ENCODE measurements around the gene NARF. TPM values are rescaled to one million over a fixed set of nuclear protein-coding genes. Genes with fewer than 3 reads are reported as not detected.
"Not testable (repeated sequence)": the region's sequence is repeated elsewhere in the genome, so short reads cannot be mapped to it uniquely, and the experiment has no call there.

The NARF gene
- total RNA-seq, 4 donors from 2014 or later = 47.5 to 69.7 (median 48.7) TPM

DNA sequence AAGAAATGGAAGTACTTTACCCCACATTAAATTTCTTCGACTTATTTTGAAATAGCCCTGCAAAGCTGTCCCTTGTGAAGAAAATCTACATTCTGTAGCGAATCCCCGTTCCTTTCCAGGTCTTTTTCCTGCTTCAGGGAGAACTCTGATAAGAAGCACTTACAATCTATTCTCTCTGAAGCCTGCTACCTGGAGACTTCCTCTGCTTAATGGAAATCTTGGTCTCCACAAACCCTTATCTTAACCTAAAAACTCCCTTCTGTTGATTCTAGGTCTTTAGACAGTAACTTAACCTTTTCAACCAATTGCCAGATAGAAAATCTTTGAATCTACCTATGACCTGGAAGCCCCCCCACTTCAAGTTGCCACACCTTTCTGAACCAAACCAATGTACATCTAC lies 6.4 kb upstream of the NARF start:
- no peak overlapping the region for H3K27ac ChIP-seq
- 97 to 98% methylated on average over 3 of the region's 3 CpGs for WGBS, 2 donors
- intact Hi-C loops (cut with DNase I) = no loop called here
- TF ChIP-seq, protein P1, sequence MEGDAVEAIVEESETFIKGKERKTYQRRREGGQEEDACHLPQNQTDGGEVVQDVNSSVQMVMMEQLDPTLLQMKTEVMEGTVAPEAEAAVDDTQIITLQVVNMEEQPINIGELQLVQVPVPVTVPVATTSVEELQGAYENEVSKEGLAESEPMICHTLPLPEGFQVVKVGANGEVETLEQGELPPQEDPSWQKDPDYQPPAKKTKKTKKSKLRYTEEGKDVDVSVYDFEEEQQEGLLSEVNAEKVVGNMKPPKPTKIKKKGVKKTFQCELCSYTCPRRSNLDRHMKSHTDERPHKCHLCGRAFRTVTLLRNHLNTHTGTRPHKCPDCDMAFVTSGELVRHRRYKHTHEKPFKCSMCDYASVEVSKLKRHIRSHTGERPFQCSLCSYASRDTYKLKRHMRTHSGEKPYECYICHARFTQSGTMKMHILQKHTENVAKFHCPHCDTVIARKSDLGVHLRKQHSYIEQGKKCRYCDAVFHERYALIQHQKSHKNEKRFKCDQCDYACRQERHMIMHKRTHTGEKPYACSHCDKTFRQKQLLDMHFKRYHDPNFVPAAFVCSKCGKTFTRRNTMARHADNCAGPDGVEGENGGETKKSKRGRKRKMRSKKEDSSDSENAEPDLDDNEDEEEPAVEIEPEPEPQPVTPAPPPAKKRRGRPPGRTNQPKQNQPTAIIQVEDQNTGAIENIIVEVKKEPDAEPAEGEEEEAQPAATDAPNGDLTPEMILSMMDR (IDR thresholded peaks at IDR 0.05) = no peak
- no peak for TF ChIP-seq POLR2A (IDR thresholded peaks at IDR 0.05)
- no peaks in the 10 kb centered on the region for H3K27me3 ChIP-seq
- no peaks in the 10 kb centered on the region for H3K36me3 ChIP-seq
- H3K4me1 ChIP-seq = peaks cover 17 to 41% of the 10 kb centered on the region in 2 donors
- no peak for DNase-seq
- no peak overlapping the region for H3K4me3 ChIP-seq (replicated peaks in 1 of 3)
- no peaks in the 10 kb centered on the region for H3K9me3 ChIP-seq

DNA sequence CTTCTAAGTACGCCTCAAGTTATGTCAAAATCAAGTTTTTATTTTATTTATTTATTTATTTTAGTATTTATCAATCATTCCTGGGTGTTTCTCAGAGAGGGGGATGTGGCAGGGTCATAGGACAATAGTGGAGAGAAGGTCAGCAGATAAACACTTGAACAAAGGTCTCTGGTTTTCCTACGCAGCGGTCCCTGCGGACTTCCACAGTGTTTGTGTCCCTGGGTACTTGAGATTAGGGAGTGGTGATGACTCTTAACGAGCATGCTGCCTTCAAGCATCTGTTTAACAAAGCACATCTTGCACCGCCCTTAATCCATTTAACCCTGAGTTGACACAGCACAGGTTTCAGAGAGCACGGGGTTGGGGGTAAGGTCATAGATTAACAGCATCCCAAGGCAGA lies 5.4 kb upstream of the NARF start:
- intact Hi-C loops (cut with DNase I); H3K36me3 ChIP-seq; H3K9me3 ChIP-seq; DNase-seq; H3K4me3 ChIP-seq (replicated peaks in 1 of 3); H3K27me3 ChIP-seq: not testable (repeated sequence)
- peaks cover 24 to 49% of the 10 kb centered on the region in 2 donors for H3K4me1 ChIP-seq
- H3K27ac ChIP-seq = peak overlapping the region in 1 of 3 donors; percentile 4
- WGBS, 2 donors = 56 to 58% methylated on average over 7 of the region's 7 CpGs

DNA sequence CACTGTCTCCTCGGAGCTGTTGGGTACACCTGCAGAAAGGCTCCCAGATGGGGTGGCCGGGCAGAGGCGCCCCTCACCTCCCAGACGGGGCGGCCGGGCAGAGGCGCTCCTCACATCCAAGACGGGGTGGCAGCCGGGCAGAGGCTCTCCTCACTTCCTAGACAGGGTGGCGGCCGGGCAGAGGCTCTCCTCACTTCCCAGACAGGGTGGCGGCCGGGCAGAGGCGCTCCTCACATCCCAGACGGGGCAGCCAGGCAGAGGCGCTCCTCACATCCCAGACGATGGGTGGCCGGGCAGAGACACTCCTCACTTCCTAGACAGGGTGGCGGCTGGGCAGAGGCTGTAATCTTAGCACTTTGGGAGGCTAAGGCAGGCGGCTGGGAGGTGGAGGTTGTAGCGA lies 4.8 kb upstream of the NARF start:
- H3K9me3 ChIP-seq; DNase-seq; intact Hi-C loops (cut with DNase I); H3K36me3 ChIP-seq; H3K27me3 ChIP-seq; H3K4me3 ChIP-seq (replicated peaks in 1 of 3): not testable (repeated sequence)
- peak overlapping the region in 1 of 3 donors; percentile 13 for H3K27ac ChIP-seq
- 95 to 96% methylated on average over 18 to 19 of the region's 21 CpGs for WGBS, 2 donors
- H3K4me1 ChIP-seq = peaks cover 24 to 49% of the 10 kb centered on the region in 2 donors

DNA sequence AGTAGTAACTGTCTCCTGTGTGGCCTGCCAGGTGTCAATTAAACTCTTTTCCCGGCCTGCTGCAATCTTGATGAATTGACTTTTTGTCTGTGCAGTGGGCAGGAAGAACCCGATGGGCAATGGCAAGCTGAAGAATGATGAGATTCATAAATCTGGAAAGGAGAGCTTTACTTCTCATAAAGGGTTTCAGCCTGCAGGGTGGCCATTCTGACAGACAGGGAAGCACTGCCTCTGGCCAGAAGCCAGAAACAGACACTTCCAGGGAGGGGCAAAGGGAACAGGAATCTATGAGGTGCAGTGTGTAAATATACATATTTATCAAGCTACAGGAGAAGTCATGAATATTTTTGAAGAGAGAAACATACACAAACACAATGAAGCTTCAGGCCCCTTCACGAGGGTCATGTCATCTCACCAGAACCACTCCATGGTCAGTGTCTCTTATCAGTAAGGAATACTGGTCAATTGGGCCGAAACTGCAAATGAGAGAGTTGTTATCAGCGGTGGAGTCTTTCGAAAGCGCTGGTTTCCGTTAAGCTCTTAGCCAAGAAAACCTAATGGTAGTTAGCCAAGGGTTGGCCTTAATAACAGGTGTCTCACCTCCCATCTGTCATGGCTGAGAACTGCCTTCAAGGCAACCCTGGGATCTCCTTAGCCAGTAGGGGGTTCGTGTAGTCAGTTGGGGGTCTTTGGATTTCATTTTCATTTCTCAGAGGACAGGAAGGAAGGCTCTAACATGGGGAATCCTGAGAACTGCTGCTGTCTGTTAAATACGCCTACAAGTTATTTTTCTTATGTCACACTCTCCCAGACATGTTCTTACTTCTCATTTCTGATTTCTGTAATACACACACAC lies 1.2 kb upstream of the NARF start:
- TF ChIP-seq POLR2A (IDR thresholded peaks at IDR 0.05) = no peak
- TF ChIP-seq, protein P1 (IDR thresholded peaks at IDR 0.05) = no peak
- H3K4me1 ChIP-seq = peaks cover 13 to 31% of the 10 kb centered on the region in 2 donors
- intact Hi-C loops (cut with DNase I) = no loop called here
- peak overlapping the region; percentile 98 to 100 (median 100) for H3K27ac ChIP-seq
- 66 to 71% methylated on average over 10 of the region's 10 CpGs for WGBS, 2 donors
- DNase-seq = no peak
- H3K4me3 ChIP-seq (replicated peaks in 1 of 3) = peak overlapping the region in 2 of 3 donors; percentile 78 to 99
- no peaks in the 10 kb centered on the region for H3K9me3 ChIP-seq
- peaks cover 9 to 17% of the 10 kb centered on the region in 2 donors for H3K36me3 ChIP-seq
- no peaks in the 10 kb centered on the region for H3K27me3 ChIP-seq

DNA sequence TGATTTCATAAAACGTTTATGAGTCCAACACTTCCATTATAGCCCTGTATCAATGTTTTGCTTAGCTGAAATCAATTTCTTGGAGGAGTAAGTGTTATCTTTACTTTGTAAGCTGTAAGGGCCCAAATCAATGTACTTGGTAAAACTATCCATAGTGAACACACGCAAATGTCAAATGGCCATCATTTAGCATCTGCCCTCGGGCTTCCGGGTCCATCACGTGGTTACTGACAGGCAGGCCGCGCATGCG lies 687 bp upstream of the NARF start:
- Histone ChIP-seq H3K9me3 (no peaks in the 10 kb centered on the region), H3K27me3 (no peaks in the 10 kb centered on the region), H3K27ac (peak overlapping the region; percentile 98 to 100 (median 100)), H3K4me3 (replicated peaks in 1 of 3) (peak overlapping the region; percentile 76 to 99 (median 78)), H3K36me3 (peaks cover 12 to 18% of the 10 kb centered on the region in 2 donors), H3K4me1 (peaks cover 13 to 26% of the 10 kb centered on the region in 2 donors)
- no peak for TF ChIP-seq POLR2A (IDR thresholded peaks at IDR 0.05)
- TF ChIP-seq, protein P1 (IDR thresholded peaks at IDR 0.05) = no peak
- WGBS, 2 donors = 1 to 2% methylated on average over 8 of the region's 8 CpGs
- peak in 1 of 2 donors; percentile 91 for DNase-seq
- intact Hi-C loops (cut with DNase I) = no loop called here

DNA sequence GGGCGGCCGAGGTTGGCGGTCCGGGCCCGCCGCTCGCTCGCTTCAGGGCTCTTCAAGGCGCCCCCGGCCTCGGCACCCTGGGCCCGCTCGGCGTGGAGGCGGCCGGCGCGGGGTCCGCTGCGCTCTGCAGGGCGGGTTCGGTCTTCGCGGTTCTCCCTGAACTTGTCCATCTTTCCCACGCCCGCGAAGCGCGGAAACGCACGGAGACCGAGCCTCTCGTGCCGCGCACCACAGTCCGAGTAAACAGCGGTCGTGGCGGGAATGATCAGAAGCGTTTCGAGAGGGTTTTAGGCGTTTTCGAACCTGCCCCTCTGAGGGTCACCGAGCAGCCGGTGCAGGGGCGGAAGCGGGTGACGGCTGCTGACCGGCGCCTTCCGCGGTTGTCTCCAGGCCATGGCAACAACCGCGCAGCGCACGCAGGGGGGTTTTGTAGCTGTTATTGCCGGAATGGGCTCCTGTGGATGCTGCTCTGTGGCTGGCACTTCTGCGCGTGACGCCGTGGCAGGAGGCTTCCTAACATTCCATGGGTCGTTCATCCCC lies 414 bp downstream of the NARF start:
- peak; percentile 40 to 44 for DNase-seq
- peaks cover 14 to 29% of the 10 kb centered on the region in 2 donors for H3K36me3 ChIP-seq

DNA sequence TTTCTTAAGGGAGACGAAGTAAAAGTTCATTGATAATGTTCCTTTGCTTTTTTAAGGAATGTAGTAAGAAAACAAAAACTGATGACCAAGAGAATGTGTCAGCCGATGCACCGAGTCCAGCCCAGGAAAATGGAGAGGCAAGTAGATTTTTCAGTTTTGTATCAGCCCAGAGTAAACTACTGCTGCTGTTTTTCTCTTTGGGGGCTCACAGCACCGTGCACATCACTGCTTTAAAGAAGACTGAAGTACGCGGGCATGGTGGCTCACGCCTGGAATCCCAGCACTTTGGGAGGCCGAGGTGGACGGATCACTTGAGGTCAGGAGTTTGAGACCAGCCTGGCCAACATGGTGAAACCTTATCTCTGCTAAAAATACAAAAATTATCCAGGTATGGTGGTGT lies 1.4 kb downstream of the NARF start:
- H3K36me3 ChIP-seq = peaks cover 24 to 39% of the 10 kb centered on the region in 2 donors
- H3K4me3 ChIP-seq (replicated peaks in 1 of 3); DNase-seq; intact Hi-C loops (cut with DNase I); H3K9me3 ChIP-seq; H3K27ac ChIP-seq; H3K27me3 ChIP-seq: not testable (repeated sequence)
- 89 to 94% methylated on average over 9 of the region's 9 CpGs for WGBS, 2 donors
- H3K4me1 ChIP-seq = peaks cover 13 to 19% of the 10 kb centered on the region in 2 donors

More for the DNA sequence above, 414 bp downstream of the NARF start:
- intact Hi-C loops (cut with DNase I) = no loop called here
- Histone ChIP-seq H3K4me3 (replicated peaks in 1 of 3) (peak overlapping the region; percentile 41 to 99 (median 79)), H3K9me3 (no peaks in the 10 kb centered on the region), H3K27me3 (no peaks in the 10 kb centered on the region), H3K4me1 (peaks cover 13 to 19% of the 10 kb centered on the region in 2 donors), H3K27ac (peak overlapping the region; percentile 39 to 100 (median 50))
- TF ChIP-seq POLR2A (IDR thresholded peaks at IDR 0.05) = no peak
- TF ChIP-seq, protein P1 (IDR thresholded peaks at IDR 0.05) = no peak
- 1% methylated on average over 35 to 42 of the region's 62 CpGs for WGBS, 2 donors
